22Rv1 (cell line): ENCODE results near the gene TPMT.
"Not testable (repeated sequence)": the region's sequence is repeated elsewhere in the genome, so short reads cannot be mapped to it uniquely, and the experiment has no call there.

Experiments
- H3K27ac ChIP-seq: fragments of 450-650 bp; 2 replicates; pipeline ENCODE4 v1.5.1; 2017
- ZFX ChIP-seq: fragments of 450-650 bp; IDR thresholded peaks from 2 replicates; pipeline ENCODE4 v1.6.1; 2017; ENCODE audit warnings: antibody characterized with exemption, borderline replicate concordance
- TF ChIP-seq, protein P1 (sequence below): fragments of 450-650 bp; IDR thresholded peaks from 2 replicates; pipeline ENCODE4 v1.5.1; 2017; ENCODE audit warnings: mild to moderate bottlenecking

The TPMT gene

DNA sequence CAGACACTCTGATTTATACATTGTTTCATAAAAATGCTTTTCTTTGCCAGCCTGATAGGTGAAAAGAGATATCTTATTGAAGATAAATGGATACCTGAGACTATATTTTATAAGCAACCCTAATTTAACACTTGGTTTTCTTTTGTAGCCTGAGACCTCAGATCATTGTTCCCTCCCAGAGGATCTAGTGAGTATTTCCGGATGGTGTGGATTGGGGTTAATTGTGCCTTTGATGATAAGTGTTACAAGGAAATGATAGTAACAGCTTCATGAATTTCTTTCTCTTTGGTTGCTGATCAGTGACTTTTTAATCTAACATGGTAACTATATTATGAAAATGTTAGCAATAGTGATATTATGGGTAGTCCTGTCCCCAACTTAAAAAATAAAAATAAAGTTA is 30.7 kb upstream of the TPMT start:
- no peak for TF ChIP-seq ZFX
- TF ChIP-seq, protein P1, sequence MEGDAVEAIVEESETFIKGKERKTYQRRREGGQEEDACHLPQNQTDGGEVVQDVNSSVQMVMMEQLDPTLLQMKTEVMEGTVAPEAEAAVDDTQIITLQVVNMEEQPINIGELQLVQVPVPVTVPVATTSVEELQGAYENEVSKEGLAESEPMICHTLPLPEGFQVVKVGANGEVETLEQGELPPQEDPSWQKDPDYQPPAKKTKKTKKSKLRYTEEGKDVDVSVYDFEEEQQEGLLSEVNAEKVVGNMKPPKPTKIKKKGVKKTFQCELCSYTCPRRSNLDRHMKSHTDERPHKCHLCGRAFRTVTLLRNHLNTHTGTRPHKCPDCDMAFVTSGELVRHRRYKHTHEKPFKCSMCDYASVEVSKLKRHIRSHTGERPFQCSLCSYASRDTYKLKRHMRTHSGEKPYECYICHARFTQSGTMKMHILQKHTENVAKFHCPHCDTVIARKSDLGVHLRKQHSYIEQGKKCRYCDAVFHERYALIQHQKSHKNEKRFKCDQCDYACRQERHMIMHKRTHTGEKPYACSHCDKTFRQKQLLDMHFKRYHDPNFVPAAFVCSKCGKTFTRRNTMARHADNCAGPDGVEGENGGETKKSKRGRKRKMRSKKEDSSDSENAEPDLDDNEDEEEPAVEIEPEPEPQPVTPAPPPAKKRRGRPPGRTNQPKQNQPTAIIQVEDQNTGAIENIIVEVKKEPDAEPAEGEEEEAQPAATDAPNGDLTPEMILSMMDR, result no peak
- no peak overlapping the region for H3K27ac ChIP-seq

DNA sequence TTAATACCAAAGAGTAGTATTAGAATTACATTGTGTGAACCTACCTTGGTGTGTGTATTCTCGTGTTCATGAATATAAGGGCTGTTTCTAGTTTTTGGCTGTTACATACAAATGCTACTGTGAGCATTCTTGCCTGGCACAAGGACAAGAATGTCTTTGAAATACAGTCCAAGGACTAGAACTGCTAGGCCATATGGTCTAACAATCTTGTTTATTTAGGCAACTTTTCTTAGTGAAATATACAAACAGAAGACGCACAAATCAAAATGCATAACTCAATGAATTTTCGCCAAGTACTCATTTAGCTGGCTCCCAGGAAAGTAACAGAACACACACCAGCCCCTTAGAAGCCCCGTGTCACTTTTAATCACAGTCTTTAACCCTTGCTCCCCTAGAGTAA is 28.9 kb upstream of the TPMT start:
- H3K27ac ChIP-seq, result no peak overlapping the region
- TF ChIP-seq ZFX, result no peak
- TF ChIP-seq, protein P1, result no peak

DNA sequence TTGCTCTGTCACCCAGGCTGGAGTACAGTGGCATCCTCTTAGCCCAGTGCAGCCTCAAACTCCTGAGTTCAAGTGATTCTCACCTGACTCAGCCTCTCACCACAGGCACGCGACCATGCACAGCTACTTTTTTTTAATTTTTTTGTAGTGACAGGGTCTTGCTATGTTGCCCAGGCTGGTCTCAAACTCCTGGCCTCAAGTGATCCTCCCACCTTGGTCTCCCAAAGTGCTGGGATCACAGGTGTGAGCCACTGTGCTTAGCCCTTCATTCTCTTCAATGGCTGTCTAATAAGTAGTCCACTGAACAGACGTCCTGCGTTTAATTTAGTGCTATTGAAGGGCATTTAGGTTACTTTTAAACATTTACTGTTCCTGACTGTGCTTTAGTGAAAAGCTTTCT is 27.7 kb upstream of the TPMT start:
- TF ChIP-seq, protein P1, result no peak
- TF ChIP-seq ZFX, result no peak

DNA sequence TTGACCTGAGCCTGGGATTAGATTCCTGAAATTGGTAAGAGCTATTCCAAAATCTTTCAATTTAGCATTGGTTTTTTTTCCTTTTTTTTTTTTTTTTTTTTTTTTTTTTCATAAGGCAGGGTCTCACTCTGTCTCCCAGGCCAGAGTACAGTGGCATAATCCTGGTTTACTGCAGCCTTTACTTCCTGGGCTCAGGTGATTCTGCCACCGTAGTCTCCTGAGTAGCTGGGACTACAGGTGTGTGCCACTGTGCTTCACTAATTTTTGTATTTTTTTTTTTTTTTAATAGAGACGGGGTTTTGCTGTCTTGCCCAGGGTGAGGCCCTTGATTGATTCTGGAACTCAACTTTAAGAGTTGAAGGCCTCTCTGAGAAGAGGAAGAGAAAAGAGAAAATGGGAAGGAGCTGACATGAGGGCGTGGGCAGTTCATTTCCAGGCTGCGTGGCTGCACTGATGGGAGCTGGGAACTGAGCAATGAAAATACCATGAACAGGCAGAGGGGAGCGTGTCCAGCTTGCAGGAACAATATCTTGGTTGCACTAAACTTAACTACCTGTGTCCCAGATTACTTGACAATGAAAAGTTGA is 25.0 kb upstream of the TPMT start:
- H3K27ac ChIP-seq, result no peak overlapping the region
- TF ChIP-seq, protein P1, result no peak
- no peak for TF ChIP-seq ZFX

More for the DNA sequence above, 27.7 kb upstream of the TPMT start:
- H3K27ac ChIP-seq, result no peak overlapping the region

DNA sequence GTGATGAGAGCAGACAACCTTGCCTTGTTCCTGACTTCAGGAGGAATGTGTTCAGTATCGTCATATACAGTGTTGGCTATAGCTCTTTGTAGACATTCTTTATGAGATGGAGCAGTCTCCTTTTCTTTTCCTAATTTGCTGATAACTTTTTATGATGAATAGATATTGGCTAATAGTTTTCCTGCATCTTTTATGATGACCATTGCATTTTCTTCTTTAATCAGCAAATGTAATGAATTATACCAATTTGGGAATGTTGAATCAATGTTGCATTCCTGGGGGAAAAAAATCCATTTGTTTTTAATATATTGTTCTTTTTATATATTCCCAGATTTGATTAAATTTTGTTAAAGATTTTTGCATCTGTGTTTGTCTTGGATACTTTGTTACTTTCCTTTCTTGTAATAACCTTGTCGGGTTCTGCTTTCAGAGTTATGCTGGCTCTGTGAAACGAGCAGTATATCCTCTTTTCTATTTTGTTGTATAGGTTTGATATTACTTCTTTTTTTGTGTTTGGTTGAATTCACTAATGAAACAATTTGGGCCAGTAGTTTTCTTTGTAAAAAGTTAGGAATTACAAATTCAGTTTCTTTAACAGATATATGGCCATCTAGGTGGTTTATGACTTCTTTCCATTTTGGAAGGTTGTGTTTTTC is 24.2 kb upstream of the TPMT start:
- TF ChIP-seq ZFX, result no peak
- TF ChIP-seq, protein P1, result no peak
- no peak overlapping the region; the same call in 1 of the 2 replicates for H3K27ac ChIP-seq

DNA sequence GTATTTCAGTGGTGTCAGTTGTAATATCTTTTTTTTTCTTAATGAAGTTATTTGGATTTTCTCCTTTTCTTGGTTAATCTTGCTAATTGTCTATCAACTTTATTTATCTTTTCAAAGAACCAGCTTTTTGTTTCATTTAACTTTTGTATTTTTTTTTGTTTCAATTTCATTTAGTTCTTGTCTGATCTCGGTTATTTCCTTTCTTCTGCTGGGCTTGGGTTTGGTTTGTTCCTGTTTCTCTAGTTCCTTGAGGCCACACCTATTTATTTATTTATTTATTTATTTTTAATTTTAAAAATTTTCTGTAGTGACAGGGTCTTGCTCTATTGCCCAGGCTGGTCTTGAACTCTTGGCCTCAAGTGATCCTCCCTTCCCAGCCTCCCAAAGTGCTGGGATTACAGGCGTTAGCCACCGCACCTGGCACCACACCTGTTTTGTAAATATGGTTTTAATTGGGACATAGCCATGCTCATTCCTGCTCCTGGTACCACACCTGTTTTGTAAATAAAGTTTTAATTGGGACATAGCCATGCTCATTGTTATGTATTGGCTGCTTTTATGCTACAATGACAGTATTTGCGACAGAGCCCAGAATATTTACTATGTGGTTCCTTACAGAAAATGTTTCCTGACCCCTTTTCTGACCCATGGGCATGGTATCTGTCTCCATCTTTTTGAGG is 22.5 kb upstream of the TPMT start:
- H3K27ac ChIP-seq, result peak overlapping the region; percentile 33
- TF ChIP-seq ZFX, result no peak
- TF ChIP-seq, protein P1, result no peak

DNA sequence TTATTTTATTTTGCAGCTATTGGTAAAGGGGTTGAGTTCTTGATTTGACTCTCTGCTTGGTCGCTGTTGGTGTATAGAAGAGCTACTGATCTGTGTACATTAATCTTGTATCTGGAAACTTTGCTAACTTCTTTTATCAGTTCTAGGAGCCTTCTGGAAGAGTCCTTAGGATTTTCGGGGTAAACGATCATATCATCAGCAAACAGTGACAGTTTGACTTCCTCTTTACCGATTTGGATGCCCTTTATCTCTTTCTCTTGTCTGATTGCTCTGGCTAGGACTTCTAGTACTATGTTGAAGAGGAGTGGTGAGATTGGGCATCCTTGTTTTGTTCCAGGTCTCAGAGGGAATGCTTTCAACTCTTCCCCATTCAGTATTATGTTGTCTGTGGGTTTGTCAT is 21.3 kb upstream of the TPMT start:
- not testable (repeated sequence) for H3K27ac ChIP-seq
